A673 (cell line): ENCODE data around the gene MAGEA2B. TPM values are rescaled to one million over a fixed set of nuclear protein-coding genes. Genes with fewer than 3 reads are reported as not detected.
"Not testable (repeated sequence)": the region's sequence is repeated elsewhere in the genome, so short reads cannot be mapped to it uniquely, and the experiment has no call there.

Experiments used
- Bru-seq: library from RNA; stranded (reverse); fragments of 400-500 nt; gene quantifications from one replicate; lab custom pipeline; 2021; lab: Mats Ljungman, UMichigan
- BruChase-seq, 2 experiments: library from RNA; stranded (reverse); fragments of 400-500 nt; gene quantifications; one replicate each; lab custom pipeline; 2021; lab: Mats Ljungman, UMichigan
- BruUV-seq: library from RNA; stranded (reverse); fragments of 400-500 nt; replicated peaks from 2 replicates; lab custom pipeline; 2021; lab: Mats Ljungman, UMichigan
- CTCF ChIA-PET: fragments of 300-600 bp; sonication (Branson Sonifier 250); formaldehyde crosslinking; loops from one replicate; lab custom pipeline; 2022; ENCODE audit warnings: antibody characterized with exemption; lab: Charles Lee
- POLR2A ChIA-PET: fragments of 300-600 bp; sonication (Branson Sonifier 250); formaldehyde crosslinking; loops from one replicate; lab custom pipeline; 2022; ENCODE audit warnings: antibody characterized with exemption; ENCODE audit not compliant: low non-redundant PET; lab: Charles Lee
- DNase-seq: peaks from one replicate; pipeline ENCODE4 v3.0.0-alpha.2; 2015; ENCODE audit warnings: low spot score
- H3K27ac ChIP-seq: fragments of 200-600 bp; sonication (generic); 2 replicates; pipeline ENCODE4 v1.5.1; 2016; ENCODE audit warnings: mixed run types, low read depth, mild to moderate bottlenecking, mixed read lengths, antibody characterized with exemption, low read length; ENCODE audit not compliant: poor library complexity, severe bottlenecking
- H3K27me3 ChIP-seq: fragments of 200-600 bp; sonication (generic); replicated peaks from 2 replicates; pipeline ENCODE4 v1.6.1; 2017; ENCODE audit warnings: mixed run types, low read depth, mild to moderate bottlenecking, mixed read lengths, antibody characterized with exemption, low read length; ENCODE audit not compliant: insufficient read depth, poor library complexity
- H3K36me3 ChIP-seq: fragments of 200-600 bp; sonication (generic); 2 replicates; pipeline ENCODE4 v1.6.1; 2016; ENCODE audit warnings: mixed run types, mild to moderate bottlenecking, mixed read lengths, antibody characterized with exemption, low read length; ENCODE audit not compliant: insufficient read depth, poor library complexity, severe bottlenecking
- H3K4me1 ChIP-seq: fragments of 200-600 bp; sonication (generic); 2 replicates; pipeline ENCODE4 v1.6.1; 2017; ENCODE audit warnings: mixed run types, mild to moderate bottlenecking, mixed read lengths, antibody characterized with exemption, low read length; ENCODE audit not compliant: insufficient read depth, poor library complexity, severe bottlenecking
- H3K4me3 ChIP-seq: fragments of 200-600 bp; sonication (generic); 2 replicates; pipeline ENCODE4 v1.5.1; 2016; ENCODE audit warnings: low read depth, mixed run types, mild to moderate bottlenecking, mixed read lengths, low read length; ENCODE audit not compliant: poor library complexity, severe bottlenecking
- H3K9me3 ChIP-seq: fragments of 200-600 bp; sonication (generic); 2 replicates; pipeline ENCODE4 v1.6.1; 2016; ENCODE audit warnings: mixed run types, low read depth, mild to moderate bottlenecking, mixed read lengths, antibody characterized with exemption, low read length; ENCODE audit not compliant: poor library complexity, severe bottlenecking
- CTCF ChIP-seq: fragments of 300-800, 200-600 bp; sonication (generic); conservative IDR thresholded peaks from 2 replicates; pipeline ENCODE4 v1.5.1; 2017; ENCODE audit warnings: low read depth, mild to moderate bottlenecking, antibody characterized with exemption, low read length, moderate library complexity, mixed read lengths
- EZH2 ChIP-seq: fragments of 200-600 bp; sonication (generic); IDR thresholded peaks from 2 replicates; pipeline ENCODE4 v1.6.1; 2017; ENCODE audit warnings: borderline replicate concordance, low read depth, mild to moderate bottlenecking, mixed read lengths, antibody characterized with exemption, low read length; ENCODE audit not compliant: poor library complexity, severe bottlenecking
- intact Hi-C: fragments of 100-400 bp; cut with micrococcal nuclease; formaldehyde crosslinking; loops from one replicate; pipeline ENCODE4 v1.10.0; 2022; ENCODE audit not compliant: unreplicated experiment
- long read RNA-seq: library from polyadenylated mRNA; stranded (forward); transcript quantifications from one replicate; pipeline ENCODE4 v2.0.0, GENCODE V29; 2022
- total RNA-seq: library from RNA; stranded (reverse); gene quantifications from 2 replicates; pipeline ENCODE4 v1.2.3, GENCODE V29; 2021

The MAGEA2B gene, protein sequence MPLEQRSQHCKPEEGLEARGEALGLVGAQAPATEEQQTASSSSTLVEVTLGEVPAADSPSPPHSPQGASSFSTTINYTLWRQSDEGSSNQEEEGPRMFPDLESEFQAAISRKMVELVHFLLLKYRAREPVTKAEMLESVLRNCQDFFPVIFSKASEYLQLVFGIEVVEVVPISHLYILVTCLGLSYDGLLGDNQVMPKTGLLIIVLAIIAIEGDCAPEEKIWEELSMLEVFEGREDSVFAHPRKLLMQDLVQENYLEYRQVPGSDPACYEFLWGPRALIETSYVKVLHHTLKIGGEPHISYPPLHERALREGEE
- not detected in 2 replicates for total RNA-seq
- not detected for Bru-seq, nascent RNA
- BruChase-seq, experiment 1, labeled RNA remaining after a 2-hour chase = not detected
- BruChase-seq, experiment 2, labeled RNA remaining after a 6-hour chase = not detected
- long read RNA-seq = 0 reads

DNA sequence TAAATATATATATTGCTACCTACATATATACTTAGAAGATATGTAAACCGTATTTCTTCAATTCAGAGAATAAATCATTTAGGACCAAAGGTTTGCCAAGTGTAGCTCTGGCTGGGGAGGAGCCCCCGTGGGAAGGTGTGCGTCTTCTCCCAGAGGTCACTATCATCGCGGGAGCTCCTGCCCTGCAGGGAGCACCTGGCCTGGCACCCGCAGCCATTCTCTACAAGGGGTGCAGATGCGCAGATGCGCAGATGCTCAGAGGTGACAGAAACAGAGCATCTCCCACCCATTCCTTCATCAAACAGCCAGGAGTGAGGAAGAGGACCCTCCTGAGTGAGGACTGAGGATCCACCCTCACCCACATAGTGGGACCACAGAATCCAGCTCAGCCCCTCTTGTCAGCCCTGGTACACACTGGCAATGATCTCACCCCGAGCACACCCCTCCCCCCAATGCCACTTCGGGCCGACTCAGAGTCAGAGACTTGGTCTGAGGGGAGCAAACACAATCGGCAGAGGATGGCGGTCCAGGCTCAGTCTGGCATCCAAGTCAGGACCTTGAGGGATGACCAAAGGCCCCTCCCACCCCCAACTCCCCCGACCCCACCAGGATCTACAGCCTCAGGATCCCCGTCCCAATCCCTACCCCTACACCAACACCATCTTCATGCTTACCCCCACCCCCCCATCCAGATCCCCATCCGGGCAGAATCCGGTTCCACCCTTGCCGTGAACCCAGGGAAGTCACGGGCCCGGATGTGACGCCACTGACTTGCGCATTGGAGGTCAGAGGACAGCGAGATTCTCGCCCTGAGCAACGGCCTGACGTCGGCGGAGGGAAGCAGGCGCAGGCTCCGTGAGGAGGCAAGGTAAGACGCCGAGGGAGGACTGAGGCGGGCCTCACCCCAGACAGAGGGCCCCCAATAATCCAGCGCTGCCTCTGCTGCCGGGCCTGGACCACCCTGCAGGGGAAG lies at the start of gene MAGEA2B:
Gene MAGEA2B (plus strand): TSS at position 814 of the 973 bp plus-strand sequence. CDS start 2,479 bp downstream, outside the sequence.
- intact Hi-C loops, H3K36me3 ChIP-seq, CTCF ChIA-PET, DNase-seq, POLR2A ChIA-PET, H3K9me3 ChIP-seq, H3K27ac ChIP-seq, BruUV-seq, H3K4me1 ChIP-seq, H3K4me3 ChIP-seq, H3K27me3 ChIP-seq: not testable (repeated sequence)

DNA sequence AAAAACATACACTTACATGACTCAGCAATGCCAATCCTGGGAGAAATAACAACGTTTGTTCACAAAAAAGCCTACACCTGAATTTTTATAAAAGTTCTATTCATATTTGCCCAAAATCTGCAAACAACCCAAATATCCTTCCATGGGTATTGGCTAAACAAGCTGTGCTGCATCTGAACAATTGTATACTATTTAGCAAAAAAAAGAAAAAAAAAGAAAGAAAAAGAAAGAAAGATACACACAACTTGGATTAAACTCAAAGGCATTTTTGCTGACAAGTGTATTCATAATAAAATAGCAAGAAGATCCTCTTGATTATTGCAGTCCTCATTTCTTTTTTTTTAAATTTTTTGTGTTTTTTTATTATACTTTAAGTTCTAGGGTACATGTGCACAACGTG lies 40.3 kb upstream of the MAGEA2B start:
- no TSS peak for BruUV-seq
- POLR2A ChIA-PET = no interaction called here
- CTCF ChIA-PET = no interaction called here

DNA sequence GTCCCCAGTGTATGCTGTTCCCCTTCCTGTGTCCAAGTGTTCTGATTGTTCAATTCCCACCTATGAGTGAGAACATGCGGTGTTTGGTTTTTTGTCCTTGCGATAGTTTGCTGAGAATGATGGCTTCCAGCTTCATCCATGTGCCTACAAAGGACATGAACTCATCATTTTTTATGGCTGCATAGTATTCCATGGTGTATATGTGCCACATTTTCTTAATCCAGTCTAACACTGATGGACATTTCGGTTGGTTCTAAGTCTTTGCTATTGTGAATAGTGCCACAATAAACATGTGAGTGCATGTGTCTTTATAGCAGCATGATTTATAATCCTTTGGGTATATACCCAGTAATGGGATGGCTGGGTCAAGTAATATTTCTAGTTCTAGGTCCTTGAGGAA lies 39.8 kb upstream of the MAGEA2B start:
- CTCF ChIA-PET, H3K27ac ChIP-seq, DNase-seq, H3K27me3 ChIP-seq, H3K9me3 ChIP-seq, H3K4me1 ChIP-seq, POLR2A ChIA-PET, intact Hi-C loops, H3K4me3 ChIP-seq, BruUV-seq, H3K36me3 ChIP-seq: not testable (repeated sequence)

More for the DNA sequence above, 40.3 kb upstream of the MAGEA2B start:
- no peak for DNase-seq
- Histone ChIP-seq H3K4me1 (no peaks in the 10 kb centered on the region), H3K27ac (no peak overlapping the region), H3K9me3 (no peaks in the 10 kb centered on the region), H3K36me3 (no peaks in the 10 kb centered on the region), H3K27me3 (no peaks in the 10 kb centered on the region), H3K4me3 (no peak overlapping the region)
- intact Hi-C loops = no loop called here
- TF ChIP-seq EZH2 = no peak
- no peak for TF ChIP-seq CTCF

DNA sequence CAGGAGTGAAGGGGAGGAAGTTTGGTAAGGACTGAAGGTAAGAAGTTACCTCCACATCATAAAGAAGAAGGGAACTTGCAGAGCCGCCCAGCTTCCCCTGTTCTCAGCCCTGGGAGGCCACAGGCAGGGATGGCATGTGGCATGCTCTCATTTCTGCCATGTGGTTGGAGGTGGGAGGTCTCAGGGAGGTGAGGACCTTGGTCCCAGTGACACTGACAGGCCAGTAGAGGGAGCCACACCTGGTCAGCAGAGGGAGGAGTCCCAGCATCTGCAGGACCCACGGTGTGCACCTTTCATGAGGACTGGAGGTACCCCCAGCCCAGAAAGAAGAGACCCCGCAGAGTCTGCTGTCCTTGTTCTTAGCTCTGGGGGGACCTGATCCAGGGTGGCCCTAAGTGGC lies 33.4 kb upstream of the MAGEA2B start:
- H3K9me3 ChIP-seq, POLR2A ChIA-PET, BruUV-seq, DNase-seq, H3K4me1 ChIP-seq, H3K27ac ChIP-seq, H3K4me3 ChIP-seq, H3K36me3 ChIP-seq, CTCF ChIA-PET, H3K27me3 ChIP-seq, intact Hi-C loops: not testable (repeated sequence)

DNA sequence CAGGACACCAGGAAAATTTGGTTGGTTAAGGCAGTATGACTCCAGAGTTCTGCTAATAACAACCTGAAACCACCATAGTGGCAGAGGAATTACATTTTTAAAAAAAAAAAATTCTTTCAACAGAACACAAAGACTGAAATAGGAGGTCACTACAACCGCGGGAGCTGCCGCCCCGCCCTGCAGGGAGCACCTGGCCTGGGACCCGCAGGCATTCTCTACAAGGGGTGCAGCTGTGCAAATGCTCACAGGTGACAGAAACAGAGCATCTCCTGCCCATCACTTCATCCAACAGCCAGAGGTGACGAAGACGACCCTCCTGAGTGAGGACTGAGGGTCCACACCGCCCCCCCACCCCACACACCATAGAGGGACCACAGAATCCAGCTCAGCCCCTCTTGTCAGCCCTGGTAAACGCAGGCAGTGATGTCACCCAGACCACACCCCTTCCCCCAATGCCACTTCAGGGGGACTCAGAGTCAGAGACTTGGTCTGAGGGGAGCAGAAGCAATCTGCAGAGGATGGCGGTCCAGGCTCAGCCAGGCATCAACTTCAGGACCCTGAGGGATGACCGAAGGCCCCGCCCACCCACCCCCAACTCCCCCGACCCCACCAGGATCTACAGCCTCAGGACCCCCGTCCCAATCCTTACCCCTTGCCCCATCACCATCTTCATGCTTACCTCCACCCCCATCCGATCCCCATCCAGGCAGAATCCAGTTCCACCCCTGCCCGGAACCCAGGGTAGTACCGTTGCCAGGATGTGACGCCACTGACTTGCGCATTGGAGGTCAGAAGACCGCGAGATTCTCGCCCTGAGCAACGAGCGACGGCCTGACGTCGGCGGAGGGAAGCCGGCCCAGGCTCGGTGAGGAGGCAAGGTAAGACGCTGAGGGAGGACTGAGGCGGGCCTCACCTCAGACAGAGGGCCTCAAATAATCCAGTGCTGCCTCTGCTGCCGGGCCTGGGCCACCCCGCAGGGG lies 16.2 kb upstream of the MAGEA2B start, which contains the start of gene MAGEA3:
Gene MAGEA3 (plus strand): TSS at position 843 of the 980 bp plus-strand sequence. CDS start 2,039 bp downstream, outside the sequence.
- H3K4me3 ChIP-seq = not testable (repeated sequence)

More for the DNA sequence above, 16.2 kb upstream of the MAGEA2B start, which contains the start of gene MAGEA3:
- H3K36me3 ChIP-seq, BruUV-seq, H3K27me3 ChIP-seq, H3K9me3 ChIP-seq, intact Hi-C loops, DNase-seq, CTCF ChIA-PET, H3K27ac ChIP-seq, POLR2A ChIA-PET, H3K4me1 ChIP-seq: not testable (repeated sequence)
